ENCODE data around the gene DCAF5. TPM values are rescaled to one million over a fixed set of nuclear protein-coding genes. Genes with fewer than 3 reads are reported as not detected.

The DCAF5 gene
- total RNA-seq, 1 donor from 2014 or later = 92.5 TPM

GRCh38 chr14:69153152-69153872 lies 393 bp upstream of the DCAF5 start:
- H3K4me1 Mint-ChIP-seq (ENCODE audit: low read depth) = peaks cover 25% of the 10 kb centered on the region
- DNase-seq (ENCODE audit: low spot score, unreplicated experiment) = no peak
- peak overlapping the region; percentile 90 for H3K27ac Mint-ChIP-seq
- H3K27me3 Mint-ChIP-seq = no peaks in the 10 kb centered on the region
- H3K9me3 Mint-ChIP-seq (ENCODE audit: low read depth) = no peaks in the 10 kb centered on the region
- H3K36me3 Mint-ChIP-seq (ENCODE audit: insufficient read depth) = peaks cover 4% of the 10 kb centered on the region
- H3K4me3 Mint-ChIP-seq (ENCODE audit: low read depth) = peak overlapping the region; percentile 90
- TF ChIP-seq, protein P1, sequence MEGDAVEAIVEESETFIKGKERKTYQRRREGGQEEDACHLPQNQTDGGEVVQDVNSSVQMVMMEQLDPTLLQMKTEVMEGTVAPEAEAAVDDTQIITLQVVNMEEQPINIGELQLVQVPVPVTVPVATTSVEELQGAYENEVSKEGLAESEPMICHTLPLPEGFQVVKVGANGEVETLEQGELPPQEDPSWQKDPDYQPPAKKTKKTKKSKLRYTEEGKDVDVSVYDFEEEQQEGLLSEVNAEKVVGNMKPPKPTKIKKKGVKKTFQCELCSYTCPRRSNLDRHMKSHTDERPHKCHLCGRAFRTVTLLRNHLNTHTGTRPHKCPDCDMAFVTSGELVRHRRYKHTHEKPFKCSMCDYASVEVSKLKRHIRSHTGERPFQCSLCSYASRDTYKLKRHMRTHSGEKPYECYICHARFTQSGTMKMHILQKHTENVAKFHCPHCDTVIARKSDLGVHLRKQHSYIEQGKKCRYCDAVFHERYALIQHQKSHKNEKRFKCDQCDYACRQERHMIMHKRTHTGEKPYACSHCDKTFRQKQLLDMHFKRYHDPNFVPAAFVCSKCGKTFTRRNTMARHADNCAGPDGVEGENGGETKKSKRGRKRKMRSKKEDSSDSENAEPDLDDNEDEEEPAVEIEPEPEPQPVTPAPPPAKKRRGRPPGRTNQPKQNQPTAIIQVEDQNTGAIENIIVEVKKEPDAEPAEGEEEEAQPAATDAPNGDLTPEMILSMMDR (IDR thresholded peaks at IDR 0.05; ENCODE audit: unreplicated experiment) = no peak

DNA sequence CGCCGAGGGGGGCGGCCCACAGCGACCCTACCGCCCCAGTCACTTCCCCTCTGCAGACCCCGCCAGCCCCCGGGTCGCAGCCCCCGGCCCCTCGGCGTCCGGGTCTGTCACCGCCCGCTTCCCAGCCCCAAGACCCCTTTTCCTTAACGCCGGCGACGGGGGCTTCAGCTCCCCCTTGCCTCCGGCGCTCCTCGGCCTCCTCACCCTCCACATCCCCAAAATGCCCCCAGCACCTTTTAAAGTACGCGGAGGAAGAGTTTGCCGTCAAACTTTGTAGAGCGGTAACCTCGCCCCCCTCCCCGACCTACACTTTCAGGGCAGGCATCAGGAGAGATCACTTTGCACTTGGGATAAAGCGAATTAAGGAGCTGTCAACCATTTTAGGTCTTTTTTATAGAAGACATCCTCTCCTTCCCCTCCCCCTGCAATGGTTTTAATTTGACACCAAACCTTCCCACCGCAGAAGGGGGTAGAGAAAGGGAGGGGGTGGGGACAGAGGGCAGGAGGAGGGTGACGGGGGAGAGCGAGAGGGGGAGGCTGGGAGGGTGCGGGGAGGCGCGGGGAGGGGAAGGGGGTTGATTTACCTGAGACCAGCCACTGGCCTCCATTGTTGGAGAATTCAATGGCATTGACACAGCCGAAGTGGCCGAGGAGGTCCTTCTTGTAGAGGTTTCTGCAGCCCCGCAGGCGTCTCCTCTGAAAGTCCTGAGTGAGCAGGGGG lies 578 bp downstream of the DCAF5 start:
- Mint-ChIP-seq H3K4me3 (ENCODE audit: low read depth) (peak overlapping the region; percentile 90), H3K4me1 (ENCODE audit: low read depth) (peaks cover 27% of the 10 kb centered on the region), H3K36me3 (ENCODE audit: insufficient read depth) (peaks cover 6% of the 10 kb centered on the region), H3K27me3 (no peaks in the 10 kb centered on the region), H3K27ac (peak overlapping the region; percentile 97), H3K9me3 (ENCODE audit: low read depth) (no peaks in the 10 kb centered on the region)
- TF ChIP-seq, protein P1 (IDR thresholded peaks at IDR 0.05; ENCODE audit: unreplicated experiment) = no peak
- DNase-seq (ENCODE audit: low spot score, unreplicated experiment) = no peak

GRCh38 chr14:69151458-69152180 lies 1.3 kb downstream of the DCAF5 start:
- Mint-ChIP-seq H3K36me3 (ENCODE audit: insufficient read depth) (peaks cover 6% of the 10 kb centered on the region), H3K4me1 (ENCODE audit: low read depth) (peaks cover 32% of the 10 kb centered on the region), H3K27me3 (no peaks in the 10 kb centered on the region), H3K4me3 (ENCODE audit: low read depth) (peak overlapping the region; percentile 90), H3K9me3 (ENCODE audit: low read depth) (no peaks in the 10 kb centered on the region), H3K27ac (peak overlapping the region; percentile 97)
- TF ChIP-seq, protein P1 (IDR thresholded peaks at IDR 0.05; ENCODE audit: unreplicated experiment) = peak; percentile 73
- DNase-seq (ENCODE audit: low spot score, unreplicated experiment) = peak; percentile 90

DNA sequence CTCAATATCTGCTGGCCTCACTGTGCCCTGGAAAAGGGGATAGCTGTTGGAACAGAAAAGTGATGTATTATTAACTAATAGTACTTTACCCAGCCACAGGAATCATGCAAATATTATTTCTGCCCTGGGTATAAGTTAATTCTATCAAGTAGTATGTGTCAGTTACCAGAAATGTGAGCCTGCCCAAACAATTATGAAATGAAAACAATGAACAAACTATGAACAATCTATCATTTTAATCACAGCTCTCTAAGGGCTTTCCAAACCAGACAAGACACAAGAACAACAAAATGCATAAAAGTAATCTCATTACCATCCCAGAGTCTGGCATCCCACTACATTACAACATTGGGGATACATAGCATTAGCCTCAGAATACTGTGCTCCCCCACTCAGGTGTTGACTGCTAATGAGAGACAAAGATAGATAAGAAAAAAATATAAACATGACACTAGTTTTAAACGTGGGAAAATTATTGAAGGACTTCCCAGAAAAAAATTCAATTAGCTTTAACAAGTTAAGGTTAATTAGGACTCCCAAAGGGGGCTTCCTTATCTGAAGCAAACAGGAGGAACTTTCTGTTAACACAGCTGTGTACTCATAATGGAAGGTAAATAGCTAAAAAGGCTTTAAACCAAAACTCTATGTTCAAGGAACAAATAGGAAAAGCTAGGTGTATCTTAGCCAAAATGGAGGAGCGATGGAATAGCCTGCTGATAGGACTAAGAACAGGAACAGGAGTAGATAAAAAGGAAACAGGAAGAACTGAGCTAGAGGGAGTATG lies 3.3 kb downstream of the DCAF5 start:
- H3K27me3 Mint-ChIP-seq = no peaks in the 10 kb centered on the region
- H3K4me1 Mint-ChIP-seq (ENCODE audit: low read depth) = peaks cover 42% of the 10 kb centered on the region
- H3K27ac Mint-ChIP-seq = peak overlapping the region; percentile 89
- peaks cover 6% of the 10 kb centered on the region for H3K36me3 Mint-ChIP-seq (ENCODE audit: insufficient read depth)
- H3K4me3 Mint-ChIP-seq (ENCODE audit: low read depth) = peak overlapping the region; percentile 90
- TF ChIP-seq, protein P1 (IDR thresholded peaks at IDR 0.05; ENCODE audit: unreplicated experiment) = no peak
- DNase-seq (ENCODE audit: low spot score, unreplicated experiment) = no peak
- H3K9me3 Mint-ChIP-seq (ENCODE audit: low read depth) = no peaks in the 10 kb centered on the region
